IMR-90 (cell line): ENCODE data around the gene FNIP2. TPM values are rescaled to one million over a fixed set of nuclear protein-coding genes. Genes with fewer than 3 reads are reported as not detected.

Source experiments
- ATAC-seq: fragments of 200-7000 bp; cut with Tn5 transposase; 2 replicates; pipeline ENCODE4 v1.9.1; 2020; ENCODE audit warnings: low read depth, mild to moderate bottlenecking, moderate library complexity
- BruUV-seq: library from RNA; stranded (reverse); fragments of 400-500 nt; replicated peaks from 2 replicates; lab custom pipeline; 2021; lab: Mats Ljungman, UMichigan
- CTCF ChIA-PET: fragments of 300-600 bp; formaldehyde crosslinking; extraction: SDS; loops from one replicate; lab custom pipeline; 2021; ENCODE audit warnings: antibody characterized with exemption; lab: Yijun Ruan, JAX
- POLR2A ChIA-PET: fragments of 300-600 bp; sonication (Branson Sonifier 250); formaldehyde crosslinking; loops from one replicate; lab custom pipeline; 2022; ENCODE audit warnings: antibody characterized with exemption; ENCODE audit not compliant: unreplicated experiment; lab: Charles Lee
- DNase-seq: peaks from one replicate; pipeline ENCODE4 v3.0.0; 2013
- H2AFZ ChIP-seq: replicated peaks from 2 replicates; pipeline ENCODE3; 2013; ENCODE audit warnings: low read length, mild to moderate bottlenecking; ENCODE audit not compliant: poor library complexity
- H2AK5ac ChIP-seq: 2 replicates; pipeline ENCODE4 v1.6.1; 2013; ENCODE audit warnings: low read depth, low read length, inconsistent platforms
- H2AK9ac ChIP-seq: replicated peaks from 2 replicates; pipeline ENCODE3; 2013; ENCODE audit warnings: mild to moderate bottlenecking, low read depth, low read length, moderate library complexity; ENCODE audit not compliant: poor library complexity
- H2BK120ac ChIP-seq: 2 replicates; pipeline ENCODE4 v1.6.1; 2013; ENCODE audit warnings: low read depth, low read length, inconsistent platforms
- H2BK15ac ChIP-seq: 3 replicates; pipeline ENCODE4 v1.6.1; 2013; ENCODE audit warnings: low read depth, low read length, inconsistent platforms
- H2BK20ac ChIP-seq: 2 replicates; pipeline ENCODE4 v1.6.1; 2013; ENCODE audit warnings: low read depth, mild to moderate bottlenecking, inconsistent platforms, low read length, moderate library complexity
- H2BK5ac ChIP-seq: 2 replicates; pipeline ENCODE4 v1.6.1; 2013; ENCODE audit warnings: mild to moderate bottlenecking, low read depth, low read length, inconsistent platforms; ENCODE audit not compliant: poor library complexity, severe bottlenecking
- H3K14ac ChIP-seq: replicated peaks from 2 replicates; pipeline ENCODE4 v1.6.1; 2013; ENCODE audit warnings: low read depth, low read length, inconsistent platforms
- H3K18ac ChIP-seq: 2 replicates; pipeline ENCODE4 v1.6.1; 2013; ENCODE audit warnings: low read depth, low read length, control low read depth
- H3K23ac ChIP-seq: 2 replicates; pipeline ENCODE4 v1.6.1; 2013; ENCODE audit warnings: low read depth, low read length, inconsistent platforms
- H3K27ac ChIP-seq: 2 replicates; pipeline ENCODE4 v1.5.1; 2013; ENCODE audit warnings: mild to moderate bottlenecking, control low read depth, low read length; ENCODE audit not compliant: insufficient read depth
- H3K27me3 ChIP-seq: 2 replicates; pipeline ENCODE4 v1.6.1; 2013; ENCODE audit warnings: low read length; ENCODE audit not compliant: control insufficient read depth, insufficient read depth
- H3K36me3 ChIP-seq: 2 replicates; pipeline ENCODE4 v1.6.1; 2013; ENCODE audit warnings: low read length, mixed read lengths; ENCODE audit not compliant: control insufficient read depth, insufficient read depth
- H3K4ac ChIP-seq: 2 replicates; pipeline ENCODE4 v1.6.1; 2013; ENCODE audit warnings: low read depth, low read length, inconsistent platforms
- H3K4me1 ChIP-seq: 2 replicates; pipeline ENCODE4 v1.6.1; 2013; ENCODE audit warnings: low read length, mixed read lengths; ENCODE audit not compliant: control insufficient read depth, insufficient read depth
- H3K4me2 ChIP-seq: 2 replicates; pipeline ENCODE4 v1.6.1; 2013; ENCODE audit warnings: low read depth, mild to moderate bottlenecking, control low read depth, low read length, moderate library complexity
- H3K4me3 ChIP-seq: 2 replicates; pipeline ENCODE4 v1.5.1; 2013; ENCODE audit warnings: low read depth, mild to moderate bottlenecking, control low read depth, low read length, moderate library complexity; ENCODE audit not compliant: insufficient read depth
- H3K56ac ChIP-seq: 2 replicates; pipeline ENCODE4 v1.6.1; 2013; ENCODE audit warnings: low read length, inconsistent platforms; ENCODE audit not compliant: insufficient read depth; ENCODE audit errors: extremely low read depth
- H3K79me1 ChIP-seq, 2 experiments: 2 replicates each; pipeline ENCODE4 v1.6.1; 2013; ENCODE audit warnings: low read length in 2 of 2, inconsistent platforms in 1 of 2, low read depth in 1 of 2
- H3K9ac ChIP-seq: 2 replicates; pipeline ENCODE4 v1.6.1; 2013; ENCODE audit warnings: low read depth, low read length, control low read depth
- H3K9me1 ChIP-seq: 2 replicates; pipeline ENCODE4 v1.6.1; 2013; ENCODE audit warnings: low read length, inconsistent platforms; ENCODE audit not compliant: insufficient read depth
- H3K9me3 ChIP-seq: 2 replicates; pipeline ENCODE4 v1.6.1; 2013; ENCODE audit warnings: low read length; ENCODE audit not compliant: control insufficient read depth, insufficient read depth
- H4K20me1 ChIP-seq: 2 replicates; pipeline ENCODE4 v1.6.1; 2013; ENCODE audit warnings: low read length, inconsistent platforms; ENCODE audit not compliant: insufficient read depth
- H4K5ac ChIP-seq: 2 replicates; pipeline ENCODE4 v1.6.1; 2013; ENCODE audit warnings: mild to moderate bottlenecking, low read depth, low read length, control low read depth
- H4K8ac ChIP-seq, 2 experiments: 2 replicates each; pipeline ENCODE4 v1.6.1; 2013; ENCODE audit warnings: low read depth in 2 of 2, low read length in 2 of 2, control low read depth in 1 of 2, inconsistent platforms in 1 of 2
- H4K91ac ChIP-seq: 2 replicates; pipeline ENCODE4 v1.6.1; 2013; ENCODE audit warnings: low read depth, low read length, inconsistent platforms; ENCODE audit not compliant: insufficient read depth
- BHLHE40 ChIP-seq: fragments of 150-350 bp; IDR thresholded peaks from 2 replicates; pipeline ENCODE4 v1.6.1; 2016; ENCODE audit warnings: mild to moderate bottlenecking, low read depth, low read length
- CHD1 ChIP-seq: IDR thresholded peaks from 2 replicates; pipeline ENCODE4 v1.6.1; 2012; ENCODE audit warnings: low read depth, low read length, improper control_type of control experiment
- FOS ChIP-seq: fragments of 150-350 bp; IDR thresholded peaks from 2 replicates; pipeline ENCODE4 v1.6.1; 2016; ENCODE audit warnings: low read depth, low read length
- MAZ ChIP-seq: IDR thresholded peaks from 2 replicates; pipeline ENCODE4 v1.6.1; 2012; ENCODE audit warnings: low read depth, mild to moderate bottlenecking, low read length, improper control_type of control experiment, moderate library complexity, borderline replicate concordance
- MXI1 ChIP-seq: IDR thresholded peaks from 2 replicates; pipeline ENCODE4 v1.6.1; 2012; ENCODE audit warnings: low read depth, mild to moderate bottlenecking, low read length, moderate library complexity, borderline replicate concordance
- NFE2L2 ChIP-seq: fragments of 150-350 bp; IDR thresholded peaks from 2 replicates; pipeline ENCODE4 v1.6.1; 2016; ENCODE audit warnings: low read depth, mild to moderate bottlenecking, low read length
- POLR2A ChIP-seq: IDR thresholded peaks from 2 replicates; pipeline ENCODE4 v1.6.1; 2012; ENCODE audit warnings: mild to moderate bottlenecking, low read depth, low read length
- RAD21 ChIP-seq: IDR thresholded peaks from 2 replicates; pipeline ENCODE4 v1.6.1; 2012; ENCODE audit warnings: low read length, improper control_type of control experiment
- RFX5 ChIP-seq: IDR thresholded peaks from 2 replicates; pipeline ENCODE4 v1.8.0; 2012; ENCODE audit warnings: low read depth, mild to moderate bottlenecking, low read length, moderate library complexity
- SMC3 ChIP-seq: fragments of 150-350 bp; IDR thresholded peaks from 2 replicates; pipeline ENCODE4 v1.6.1; 2016; ENCODE audit warnings: low read depth, mild to moderate bottlenecking, antibody characterized with exemption, low read length, moderate library complexity
- WGBS, 2 experiments: methylation state at CpG; one replicate each; pipeline versions ENCODE4 v1.1.5 to v1.1.7; 2013; ENCODE audit warnings: missing lambda C conversion rate in 2 of 2; ENCODE audit not compliant: insufficient read length in 1 of 2; ENCODE audit errors: extremely low coverage in 2 of 2; 5-methylcytosine and 5-hydroxymethylcytosine counted together
- dilution Hi-C: fragments of 300-500 bp; cut with HindIII; formaldehyde crosslinking; loops from one replicate; pipeline ENCODE4 v1.14.3; 2018; ENCODE audit warnings: low sequenced_read_pairs; ENCODE audit not compliant: unreplicated experiment
- in situ Hi-C: fragments of 300-500 bp; cut with MboI; formaldehyde crosslinking; loops from 3 replicates; pipeline ENCODE4 v1.14.3; 2019; ENCODE audit warnings: low sequenced_read_pairs, inconsistent platforms, mixed read lengths
- intact Hi-C: fragments of 100-400 bp; cut with micrococcal nuclease; formaldehyde crosslinking; loops from 2 replicates; pipeline ENCODE4 v1.10.0; 2022
- polyA plus RNA-seq, 3 experiments: library from polyadenylated mRNA; depleted of rRNA; stranded (reverse); fragments of >200 nt; gene quantifications; 2 replicates each; pipeline ENCODE4 v1.2.3, GENCODE V29; 2012; ENCODE audit warnings: low replicate concordance in 1 of 3
- total RNA-seq: library from RNA; depleted of rRNA; stranded (reverse); fragments of >200 nt; gene quantifications from 2 replicates; pipeline ENCODE4 v1.2.3, GENCODE V29; 2012

FNIP2 gene
- total and polyA plus RNA-seq, 2 of the 4 experiments (the other 2 are of a cell fraction): 4.7 to 24.6 TPM

DNA sequence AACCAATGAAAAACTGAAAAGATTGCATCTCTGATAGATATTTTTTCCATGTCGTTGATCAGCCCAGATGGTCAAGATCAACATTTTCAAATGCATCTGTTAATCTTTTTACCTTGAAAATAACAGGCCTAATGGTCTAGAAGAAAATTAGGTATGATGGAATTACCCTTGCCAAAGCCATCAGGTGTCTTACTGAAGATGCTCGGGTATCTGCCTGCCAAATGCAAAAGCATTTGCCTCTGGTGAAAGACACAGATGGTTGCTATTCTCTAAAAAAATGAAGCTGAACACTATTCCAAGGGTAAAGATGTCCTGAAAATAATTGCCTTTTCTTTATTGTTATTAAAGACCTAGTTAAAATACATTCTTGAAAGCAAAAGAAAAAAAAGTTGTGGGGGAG is 126.0 kb downstream of the FNIP2 start:
- DNase-seq: no peak
- no peak overlapping the region for H2BK5ac ChIP-seq
- H2BK15ac ChIP-seq: no peak overlapping the region
- H3K4me2 ChIP-seq: no peak overlapping the region
- H3K4me1 ChIP-seq: peaks cover 6% of the 10 kb centered on the region
- no peaks in the 10 kb centered on the region for H4K20me1 ChIP-seq
- dilution Hi-C loops: no loop called here
- no peak for TF ChIP-seq BHLHE40
- TF ChIP-seq RAD21: no peak
- TF ChIP-seq POLR2A: no peak
- TF ChIP-seq CHD1: no peak
- TF ChIP-seq MAZ: no peak
- TF ChIP-seq SMC3: no peak
- no peak for TF ChIP-seq RFX5
- TF ChIP-seq FOS: no peak
- no peak for TF ChIP-seq MXI1
- no peak for TF ChIP-seq NFE2L2
- H3K4me3 ChIP-seq: no peak overlapping the region
- no peak overlapping the region for H3K18ac ChIP-seq
- no peak overlapping the region for H2AK5ac ChIP-seq
- H2AK9ac ChIP-seq: no peak overlapping the region
- H3K9ac ChIP-seq: no peak overlapping the region
- no peak overlapping the region for H3K27ac ChIP-seq
- CTCF ChIA-PET: no interaction called here
- H3K56ac ChIP-seq: no peak overlapping the region
- H3K4ac ChIP-seq: no peak overlapping the region
- POLR2A ChIA-PET: no interaction called here
- no peaks in the 10 kb centered on the region for H3K9me3 ChIP-seq
- H2BK120ac ChIP-seq: no peak overlapping the region
- BruUV-seq: no TSS peak
- H3K23ac ChIP-seq: no peak overlapping the region
- in situ Hi-C loops: no loop called here
- H2AFZ ChIP-seq: no peak overlapping the region
- no peak overlapping the region for H4K5ac ChIP-seq
- peaks cover 10% of the 10 kb centered on the region for H3K9me1 ChIP-seq
- no peak overlapping the region for H3K14ac ChIP-seq
- H4K8ac ChIP-seq: no peak overlapping the region
- no peak for ATAC-seq
- no peak overlapping the region for H2BK20ac ChIP-seq
- H4K91ac ChIP-seq: no peak overlapping the region
- no peaks in the 10 kb centered on the region for H3K27me3 ChIP-seq
- intact Hi-C loops: no loop called here
- 80% methylated on average over 1 of the region's 2 CpGs; no CpG with 5 or more reads in 1 of the 2 experiments for WGBS, 2 experiments
- peaks cover 0 to 9% of the 10 kb centered on the region in 2 experiments; a peak in 2 of 4 replicates for H3K79me1 ChIP-seq
- H3K36me3 ChIP-seq: peaks cover 10% of the 10 kb centered on the region
